Inflammatory macrophage treated with lipopolysaccharide for 4 hours (primary cell): ENCODE results near the gene PTAR1.
"Not testable (repeated sequence)": the region's sequence is repeated elsewhere in the genome, so short reads cannot be mapped to it uniquely, and the experiment has no call there.

Experiments used
- DNase-seq: peaks from one replicate; pipeline ENCODE4 v3.0.0-alpha.2; 2020

Gene PTAR1, protein sequence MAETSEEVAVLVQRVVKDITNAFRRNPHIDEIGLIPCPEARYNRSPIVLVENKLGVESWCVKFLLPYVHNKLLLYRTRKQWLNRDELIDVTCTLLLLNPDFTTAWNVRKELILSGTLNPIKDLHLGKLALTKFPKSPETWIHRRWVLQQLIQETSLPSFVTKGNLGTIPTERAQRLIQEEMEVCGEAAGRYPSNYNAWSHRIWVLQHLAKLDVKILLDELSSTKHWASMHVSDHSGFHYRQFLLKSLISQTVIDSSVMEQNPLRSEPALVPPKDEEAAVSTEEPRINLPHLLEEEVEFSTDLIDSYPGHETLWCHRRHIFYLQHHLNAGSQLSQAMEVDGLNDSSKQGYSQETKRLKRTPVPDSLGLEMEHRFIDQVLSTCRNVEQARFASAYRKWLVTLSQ

GRCh38 chr9:69759421-69760277 lies at the start of gene PTAR1:
TSS of gene PTAR1 (minus strand) at chr9:69760011. CDS start at chr9:69759938, 73 bp downstream.
- peak; percentile 94 for DNase-seq

- peak; percentile 18 for DNase-seq
Observed at GRCh38 chr9:69809304-69809863, 49.6 kb upstream of the PTAR1 start.

DNA sequence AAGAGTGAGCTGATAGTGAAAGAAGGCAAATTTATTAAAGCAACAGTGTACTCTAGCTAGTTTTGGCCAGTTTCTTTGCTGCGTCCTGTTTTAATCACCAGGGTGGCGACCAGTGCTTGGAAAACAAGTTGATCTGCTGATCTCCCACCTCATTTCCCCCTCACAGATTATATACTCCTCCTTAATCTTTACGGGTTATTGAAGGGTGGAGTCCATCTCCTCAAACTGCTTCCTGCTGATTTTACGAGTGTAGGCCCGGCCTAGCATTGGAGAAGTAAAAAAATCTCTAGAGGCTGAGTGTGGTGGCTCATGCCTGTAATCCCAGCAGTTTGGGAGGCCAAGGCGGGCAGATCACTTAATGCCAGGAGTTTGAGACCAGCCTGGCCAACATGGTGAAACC lies 46.8 kb upstream of the PTAR1 start:
- no peak for DNase-seq

GRCh38 chr9:69805962-69806515 lies 46.2 kb upstream of the PTAR1 start:
- DNase-seq, result no peak

- no peak for DNase-seq
Observed at GRCh38 chr9:69801989-69802388, 42.2 kb upstream of the PTAR1 start.

DNA sequence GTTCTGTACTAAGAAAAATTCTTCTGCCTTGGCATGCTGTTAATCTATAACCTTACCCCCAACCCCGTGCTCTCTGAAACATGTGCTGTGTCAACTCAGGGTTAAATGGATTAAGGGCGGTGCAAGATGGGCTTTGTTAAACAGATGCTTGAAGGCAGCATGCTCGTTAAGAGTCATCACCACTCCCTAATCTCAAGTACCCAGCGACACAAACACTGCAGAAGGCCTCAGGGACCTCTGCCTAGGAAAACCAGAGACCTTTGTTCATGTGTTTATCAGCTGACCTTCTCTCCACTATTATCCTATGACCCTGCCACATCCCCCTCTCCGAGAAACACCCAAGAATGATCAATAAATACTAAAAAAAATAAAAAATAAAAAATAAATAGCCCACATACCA lies 40.2 kb upstream of the PTAR1 start:
- DNase-seq, result not testable (repeated sequence)

DNA sequence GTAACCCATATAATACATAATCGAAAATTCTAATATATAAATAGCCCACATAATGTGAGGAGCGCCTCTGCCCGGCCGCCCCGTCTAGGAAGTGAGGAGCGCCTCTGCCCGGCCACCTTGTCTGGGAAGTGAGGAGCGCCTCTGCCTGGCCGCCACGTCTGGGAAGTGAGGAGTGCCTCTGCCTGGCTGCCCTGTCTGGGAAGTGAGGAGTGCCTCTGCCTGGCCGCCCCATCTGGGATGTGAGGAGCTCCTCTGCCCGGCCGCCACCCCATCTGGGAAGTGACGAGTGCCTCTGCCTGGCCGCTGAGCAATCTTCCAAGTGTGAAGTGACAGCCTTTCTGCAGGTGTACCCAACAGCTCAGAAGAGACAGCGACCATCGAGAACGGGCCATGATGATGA lies 39.7 kb upstream of the PTAR1 start:
- DNase-seq, result not testable (repeated sequence)

GRCh38 chr9:69798744-69799143 lies 38.9 kb upstream of the PTAR1 start:
- DNase-seq, result no peak

DNA sequence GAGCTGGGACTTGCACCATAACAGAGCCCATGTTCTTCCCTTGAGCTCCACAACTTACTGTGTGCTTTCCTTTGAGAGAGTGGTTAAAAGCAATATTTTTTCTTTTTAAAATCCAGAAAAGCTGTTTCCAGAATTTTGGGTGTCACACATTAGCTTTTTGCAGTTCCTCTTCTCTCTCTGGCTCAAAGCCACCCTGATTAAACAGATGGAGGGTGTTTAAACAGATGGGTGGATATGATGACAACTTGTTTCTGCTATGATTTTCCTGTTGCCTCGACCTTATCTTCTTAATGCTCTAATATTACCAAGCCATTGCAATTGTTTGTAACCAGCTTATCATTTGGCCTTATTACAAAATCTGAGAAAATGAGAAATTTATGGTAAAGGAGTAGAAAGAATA lies 37.9 kb upstream of the PTAR1 start:
- no peak for DNase-seq

- DNase-seq, result no peak
Observed at GRCh38 chr9:69794356-69794755, 34.5 kb upstream of the PTAR1 start.

DNA sequence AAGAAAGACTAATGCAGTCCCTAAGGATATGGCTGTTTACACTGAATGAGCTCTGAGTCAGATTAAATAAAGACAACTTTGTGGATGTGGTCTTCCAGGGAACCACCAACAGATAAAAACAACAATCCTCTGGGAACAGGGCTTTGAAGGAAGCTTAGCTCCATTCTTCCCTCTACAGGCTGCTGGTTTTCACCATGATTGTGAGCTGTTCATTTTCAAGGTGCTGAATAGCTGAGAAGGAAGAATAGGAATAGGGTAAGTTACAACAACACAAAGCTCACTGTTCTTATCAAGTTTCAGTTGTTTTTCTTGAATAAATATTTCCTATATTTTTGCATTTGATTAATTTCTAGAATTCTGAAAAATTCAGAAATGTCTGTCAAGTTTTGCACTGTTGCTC lies 25.9 kb upstream of the PTAR1 start:
- DNase-seq, result no peak

DNA sequence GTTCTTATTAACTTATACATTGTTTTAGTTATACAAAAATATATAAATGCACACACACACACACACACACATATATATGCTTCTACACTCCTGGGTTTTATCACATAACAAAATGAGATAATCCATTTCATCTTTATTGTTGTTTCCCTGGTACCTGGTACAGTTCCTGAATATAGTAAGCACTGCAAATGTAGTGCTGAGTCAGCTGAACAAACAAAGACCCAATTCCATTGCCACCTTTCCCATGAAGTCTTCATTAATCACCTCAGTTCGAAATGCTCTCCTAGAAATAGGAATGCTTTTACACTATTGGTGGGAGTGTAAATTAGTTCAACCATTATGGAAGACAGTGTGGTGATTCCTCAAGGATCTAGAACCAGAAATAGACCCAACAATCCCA lies 13.4 kb upstream of the PTAR1 start:
- no peak for DNase-seq

GRCh38 chr9:69771775-69772418 lies 12.1 kb upstream of the PTAR1 start:
- no peak for DNase-seq

GRCh38 chr9:69768716-69769115 lies 8.9 kb upstream of the PTAR1 start:
- no peak for DNase-seq

DNA sequence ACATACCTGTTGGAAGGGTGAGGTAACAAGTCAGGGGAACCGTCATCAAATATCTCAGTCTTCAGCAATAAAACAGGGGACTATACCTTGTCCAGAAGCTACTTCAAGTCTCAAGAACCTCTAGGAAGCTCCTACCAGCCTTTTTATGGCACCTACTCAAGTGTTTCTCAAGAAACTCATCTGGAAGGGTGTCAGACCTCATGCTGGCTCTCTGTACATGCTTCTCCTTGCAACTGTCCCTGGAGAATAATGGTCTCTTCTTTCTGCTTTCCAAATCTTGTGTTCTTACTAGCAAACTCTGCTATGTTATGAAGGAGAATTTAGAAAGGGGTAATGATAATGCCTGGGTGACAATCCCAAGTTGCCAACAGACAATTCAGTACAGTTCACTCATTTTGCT lies 8.3 kb upstream of the PTAR1 start:
- no peak for DNase-seq

- not testable (repeated sequence) for DNase-seq
Observed at GRCh38 chr9:69763862-69764261, 4.1 kb upstream of the PTAR1 start.

GRCh38 chr9:69762527-69762926 lies 2.7 kb upstream of the PTAR1 start:
- DNase-seq, result no peak

- no peak for DNase-seq
Observed at GRCh38 chr9:69760278-69760610, 433 bp upstream of the PTAR1 start.

GRCh38 chr9:69759021-69759420 lies 790 bp downstream of the PTAR1 start:
- no peak for DNase-seq

DNA sequence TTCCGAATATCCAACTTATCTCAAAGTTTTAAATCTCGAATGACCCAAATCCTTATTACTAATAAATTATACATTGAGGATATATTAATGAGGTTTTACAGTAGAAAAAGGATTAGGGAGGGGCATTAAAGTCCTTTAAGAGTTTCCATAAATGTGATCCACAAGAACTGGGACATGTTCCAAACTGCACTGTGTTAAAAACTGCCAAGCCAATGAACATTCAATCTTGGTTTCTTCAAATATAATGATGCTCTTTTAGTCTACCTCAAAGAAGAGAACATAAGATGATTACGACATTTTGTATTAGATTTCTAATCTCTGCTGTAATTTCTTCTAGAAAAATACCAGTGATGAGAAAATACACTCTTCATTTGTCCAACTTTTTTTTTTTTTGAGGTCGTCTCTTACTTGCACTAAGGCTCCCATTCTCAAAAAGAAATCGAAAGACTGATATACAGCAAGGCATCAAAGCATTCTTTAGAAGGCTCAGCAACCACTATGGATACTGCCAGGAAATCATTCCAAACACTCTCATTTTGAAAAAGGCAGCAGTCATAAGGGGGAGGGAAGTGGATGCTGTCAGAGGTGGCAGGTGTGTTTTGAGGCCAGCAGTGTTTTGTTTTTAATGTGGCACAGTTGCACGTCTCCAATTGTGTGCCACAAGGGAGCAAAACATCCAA lies 1.7 kb downstream of the PTAR1 start:
- DNase-seq, result no peak

DNA sequence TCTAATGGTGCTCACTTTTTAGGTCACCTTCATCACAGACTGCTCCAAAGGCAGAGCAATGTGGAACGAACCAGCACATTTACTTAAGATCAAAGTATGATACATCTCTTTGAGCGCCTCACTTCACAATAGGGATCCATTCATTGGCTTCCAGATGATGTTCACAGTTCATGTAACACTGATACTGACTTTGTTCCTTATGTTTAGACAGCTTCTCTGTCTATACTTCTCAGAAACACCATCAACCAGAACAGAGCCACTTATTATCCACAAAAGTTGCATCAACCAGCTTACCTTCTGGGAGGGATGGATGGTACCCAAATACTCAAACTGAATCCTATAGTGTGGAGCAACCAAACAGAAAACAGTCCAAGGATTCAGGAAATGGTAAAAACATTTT lies 4.6 kb downstream of the PTAR1 start:
- no peak for DNase-seq

GRCh38 chr9:69753830-69754229 lies 6.0 kb downstream of the PTAR1 start:
- DNase-seq, result no peak
